A549 (cell line): ENCODE results near the gene TAF9B. TPM values are rescaled to one million over a fixed set of nuclear protein-coding genes. Genes with fewer than 3 reads are reported as not detected.
"Not testable (repeated sequence)": the region's sequence is repeated elsewhere in the genome, so short reads cannot be mapped to it uniquely, and the experiment has no call there.

Source experiments
- ATAC-seq, 2 experiments: fragments of 200-7000 bp in 1 of 2; fragments of >200 bp in 1 of 2; cut with Nextera tagmentation in 1 of 2; cut with Tn5 transposase in 1 of 2; 3 replicates each; pipeline versions ENCODE4 v1.8.0 to v1.9.1; 2018 to 2020; ENCODE audit warnings: mild to moderate bottlenecking in 1 of 2, moderate library complexity in 1 of 2
- CTCF ChIA-PET: fragments of 300-600 bp; sonication (Branson Sonifier 250); formaldehyde crosslinking; extraction: SDS; loops from one replicate; lab custom pipeline; 2021; ENCODE audit warnings: antibody characterized with exemption, inconsistent platforms; lab: Yijun Ruan, JAX
- POLR2A ChIA-PET: fragments of 350-600 bp; formaldehyde crosslinking; extraction: SDS; loops from one replicate; lab custom pipeline; 2021; ENCODE audit warnings: antibody characterized with exemption, inconsistent platforms; lab: Yijun Ruan, JAX
- DNase-seq, 2 experiments: peaks; one replicate each; pipeline versions ENCODE4 v3.0.0 to v3.0.0-alpha.2; 2011 to 2016; ENCODE audit warnings: low read depth in 1 of 2, low spot score in 1 of 2
- FAIRE-seq: peaks from 2 replicates; lab custom pipeline; 2011; peaks lifted over from hg19 to GRCh38; lab: Jason Lieb, UNC
- H3K27ac ChIP-seq, 2 experiments: fragments of >200 bp; sonication (Bioruptor Twin); formaldehyde crosslinking; 3 replicates each; pipeline ENCODE4 v1.5.1; 2016 to 2017
- H3K4me1 ChIP-seq: fragments of >200 bp; sonication (Bioruptor Twin); formaldehyde crosslinking; 3 replicates; pipeline ENCODE4 v1.6.1; 2016
- H3K4me2 ChIP-seq: fragments of >200 bp; sonication (Bioruptor Twin); formaldehyde crosslinking; 3 replicates; pipeline ENCODE4 v1.6.1; 2016
- H3K4me3 ChIP-seq: fragments of >200 bp; sonication (Bioruptor Twin); formaldehyde crosslinking; 3 replicates; pipeline ENCODE4 v1.5.1; 2016
- H3K9me3 ChIP-seq: fragments of >200 bp; sonication (Bioruptor Twin); formaldehyde crosslinking; 3 replicates; pipeline ENCODE4 v1.6.1; 2016
- BHLHE40 ChIP-seq: IDR thresholded peaks from 2 replicates; pipeline ENCODE4 v1.6.1; 2012; ENCODE audit warnings: low read depth, low read length, inconsistent platforms
- CBX2 ChIP-seq: fragments of 200-600 bp; sonication (generic); IDR thresholded peaks from 2 replicates; pipeline ENCODE4 v1.6.1; 2016; ENCODE audit warnings: low read depth, mild to moderate bottlenecking, borderline replicate concordance
- CBX8 ChIP-seq: fragments of 200-600 bp; sonication (generic); IDR thresholded peaks from 2 replicates; pipeline ENCODE4 v1.6.1; 2016
- CHD4 ChIP-seq: fragments of 200-600 bp; sonication (generic); IDR thresholded peaks from 2 replicates; pipeline ENCODE4 v1.6.1; 2016; ENCODE audit warnings: antibody characterized with exemption, mild to moderate bottlenecking, borderline replicate concordance
- EHMT2 ChIP-seq: fragments of 200-600 bp; sonication (generic); IDR thresholded peaks from 2 replicates; pipeline ENCODE4 v1.6.1; 2016; ENCODE audit warnings: antibody characterized with exemption, low read depth, mild to moderate bottlenecking, moderate library complexity
- FOSL2 ChIP-seq, 2 experiments: fragments of 450-650 bp in 1 of 2; fragments of >200 bp in 1 of 2; sonication (Bioruptor Twin) in 1 of 2; formaldehyde crosslinking; IDR thresholded peaks; 2 replicates each; pipeline versions ENCODE4 v1.5.0 to v1.6.1; 2016 to 2020; ENCODE audit warnings: mild to moderate bottlenecking in 1 of 2, moderate library complexity in 1 of 2
- FOXS1 ChIP-seq: fragments of 250-450 bp; sonication (Bioruptor Pico); IDR thresholded peaks from 2 replicates; pipeline ENCODE4 v1.5.0; 2020; ENCODE audit warnings: mild to moderate bottlenecking, moderate library complexity
- GATA3 ChIP-seq: IDR thresholded peaks from 2 replicates; pipeline ENCODE4 v1.6.1; 2012; ENCODE audit warnings: borderline replicate concordance
- HDAC2 ChIP-seq: fragments of 200-600 bp; sonication (generic); IDR thresholded peaks from 2 replicates; pipeline ENCODE4 v1.6.1; 2016
- HES2 ChIP-seq: fragments of >200 bp; sonication (Bioruptor Twin); formaldehyde crosslinking; IDR thresholded peaks from 2 replicates; pipeline ENCODE4 v1.6.1; 2016
- HOXA7 ChIP-seq: fragments of 250-450 bp; sonication (Bioruptor Pico); IDR thresholded peaks from 2 replicates; pipeline ENCODE4 v1.5.0; 2020; ENCODE audit warnings: mild to moderate bottlenecking, moderate library complexity
- HOXB5 ChIP-seq: fragments of 250-450 bp; sonication (Bioruptor Pico); IDR thresholded peaks from 2 replicates; pipeline ENCODE4 v1.5.0; 2020; ENCODE audit warnings: mild to moderate bottlenecking, moderate library complexity
- JUNB ChIP-seq: fragments of >200 bp; sonication (Bioruptor Twin); formaldehyde crosslinking; IDR thresholded peaks from 2 replicates; pipeline ENCODE4 v1.6.1; 2016
- MAFK ChIP-seq: fragments of 450-650 bp; IDR thresholded peaks from 2 replicates; pipeline ENCODE4 v1.6.1; 2014; ENCODE audit not compliant: partially characterized antibody
- MAX ChIP-seq: IDR thresholded peaks from 2 replicates; pipeline ENCODE4 v1.6.1; 2012
- MAZ ChIP-seq: fragments of 150-350 bp; IDR thresholded peaks from 2 replicates; pipeline ENCODE4 v1.6.1; 2014; ENCODE audit warnings: antibody characterized with exemption, low read depth, low read length, borderline replicate concordance
- MYC ChIP-seq: IDR thresholded peaks from 2 replicates; pipeline ENCODE4 v1.6.1; 2012; ENCODE audit warnings: mild to moderate bottlenecking, inconsistent platforms, low read length, improper control_type of control experiment, borderline replicate concordance
- NR3C1 ChIP-seq: fragments of >200 bp; sonication (Bioruptor Twin); formaldehyde crosslinking; IDR thresholded peaks from 3 replicates; pipeline ENCODE4 v1.6.1; 2017
- POLR2AphosphoS2 ChIP-seq: conservative IDR thresholded peaks from 2 replicates; pipeline ENCODE4 v1.6.1; 2012; ENCODE audit warnings: low read length, improper control_type of control experiment, inconsistent platforms
- RFX5 ChIP-seq: fragments of 450-650 bp; IDR thresholded peaks from 2 replicates; pipeline ENCODE4 v1.7.1; 2014; ENCODE audit warnings: antibody characterized with exemption, mild to moderate bottlenecking, moderate library complexity
- SMC3 ChIP-seq: fragments of >200 bp; sonication (Bioruptor Twin); formaldehyde crosslinking; IDR thresholded peaks from 3 replicates; pipeline ENCODE4 v1.6.1; 2018; ENCODE audit warnings: inconsistent platforms
- SREBF2 ChIP-seq: fragments of 450-650 bp; IDR thresholded peaks from 2 replicates; pipeline ENCODE4 v1.6.1; 2014; ENCODE audit warnings: mild to moderate bottlenecking, moderate library complexity
- TFCP2L1 ChIP-seq: fragments of 250-450 bp; sonication (Bioruptor Pico); IDR thresholded peaks from 2 replicates; pipeline ENCODE4 v1.5.0; 2021; ENCODE audit warnings: mild to moderate bottlenecking
- TP53 ChIP-seq: fragments of 250-450 bp; sonication (Bioruptor Pico); IDR thresholded peaks from 2 replicates; pipeline ENCODE4 v1.5.0; 2021; ENCODE audit warnings: mild to moderate bottlenecking, moderate library complexity
- USF2 ChIP-seq: fragments of 450-650 bp; IDR thresholded peaks from 2 replicates; pipeline ENCODE4 v1.6.1; 2014; ENCODE audit warnings: antibody characterized with exemption
- ZC3H11A ChIP-seq: fragments of 450-650 bp; IDR thresholded peaks from 2 replicates; pipeline ENCODE4 v1.6.1; 2014; ENCODE audit warnings: antibody characterized with exemption, mild to moderate bottlenecking
- WGBS: methylation state at CpG from one replicate; pipeline ENCODE4 v1.1.6; 2017; ENCODE audit errors: missing lambda C conversion rate; 5-methylcytosine and 5-hydroxymethylcytosine counted together
- polyA plus RNA-seq, 4 experiments: library from polyadenylated mRNA; depleted of rRNA in 3 of 4; stranded (reverse); fragments of >200 nt; fragmentation: RNase III in 1 of 4; extraction: RNeasy Plus Mini Kit Qiagen cat#74134 plus additional on column Dnase treatment in 1 of 4; gene quantifications; 2 replicates in 3 of 4; 3 replicates in 1 of 4; pipeline ENCODE4 v1.2.3, GENCODE V29; 2011 to 2017

TAF9B gene
- polyA plus RNA-seq, 2 of the 4 experiments (the other 2 are of a cell fraction) = 14.5 to 43.4 TPM

- ChIA-PET POLR2A (no interaction called here), CTCF (no interaction called here)
- no peak overlapping the region for H3K4me2 ChIP-seq
- no peaks in the 10 kb centered on the region for H3K4me1 ChIP-seq
- ATAC-seq = no peak
- no peak for TF ChIP-seq HOXA7 (CRISPR knock-in tag)
- no peak for TF ChIP-seq HDAC2
- no peak for TF ChIP-seq GATA3
- no peak for TF ChIP-seq BHLHE40
- no peak for TF ChIP-seq NR3C1
- H3K9me3 ChIP-seq = no peaks in the 10 kb centered on the region
- 51% methylated on average over 7 of the region's 7 CpGs for WGBS
- peak; percentile 32 for FAIRE-seq
- no peak overlapping the region for H3K4me3 ChIP-seq
- H3K27ac ChIP-seq = no peak overlapping the region
- DNase-seq = no peak
Observed at GRCh38 chrX:78182881-78183280, 43.4 kb upstream of the TAF9B start.

- TF ChIP-seq CBX8 = no peak
- no peak for TF ChIP-seq ZC3H11A
- no peak for TF ChIP-seq TP53 (CRISPR knock-in tag)
- TF ChIP-seq NR3C1 = no peak
- no peak for TF ChIP-seq FOSL2 (IDR thresholded peaks at IDR 0.05)
- no peak for TF ChIP-seq FOSL2 (CRISPR knock-in tag; IDR thresholded peaks at IDR 0.05)
- no peak for TF ChIP-seq HES2
- TF ChIP-seq JUNB = no peak
- no peak for TF ChIP-seq CHD4
- no peak for TF ChIP-seq FOXS1 (CRISPR knock-in tag)
- no peak for TF ChIP-seq BHLHE40
- TF ChIP-seq MAZ = no peak
- no peak for TF ChIP-seq RFX5
- TF ChIP-seq MAFK = no peak
- no peak for TF ChIP-seq SMC3
- no peak for TF ChIP-seq HOXA7 (CRISPR knock-in tag)
- no peak for TF ChIP-seq MAX
- no peaks in the 10 kb centered on the region for H3K9me3 ChIP-seq
- no peak overlapping the region for H3K4me3 ChIP-seq
- no peak for ATAC-seq
- no peak overlapping the region for H3K4me2 ChIP-seq
- H3K4me1 ChIP-seq = no peaks in the 10 kb centered on the region
- no peak for DNase-seq
- no peak overlapping the region for H3K27ac ChIP-seq
- ChIA-PET POLR2A (no interaction called here), CTCF (interaction anchor here (0.6 kb wide), 1 partner anchor 210 kb away, joined by 3 read pairs; no protein-coding TSS in a partner anchor)
- FAIRE-seq = no peak
Observed at GRCh38 chrX:78181307-78181706, 41.9 kb upstream of the TAF9B start.

- no peak for TF ChIP-seq MYC
- TF ChIP-seq SREBF2 = no peak
- no peak for TF ChIP-seq CBX2
- TF ChIP-seq MAX = no peak
- TF ChIP-seq HDAC2 = no peak
- no peak for TF ChIP-seq TP53 (CRISPR knock-in tag)
- no peak for TF ChIP-seq POLR2AphosphoS2
- no peak for TF ChIP-seq TFCP2L1
- no peak for TF ChIP-seq JUNB
- no peak for TF ChIP-seq BHLHE40
- ATAC-seq = no peak
- Histone ChIP-seq H3K27ac (no peak overlapping the region), H3K4me2 (no peak overlapping the region), H3K4me1 (no peaks in the 10 kb centered on the region), H3K9me3 (no peaks in the 10 kb centered on the region), H3K4me3 (no peak overlapping the region)
- no peak for DNase-seq
- ChIA-PET POLR2A (no interaction called here), CTCF (no interaction called here)
- no peak for FAIRE-seq
Observed at GRCh38 chrX:78168065-78168464, 28.6 kb upstream of the TAF9B start.

GRCh38 chrX:78165425-78165824 lies 26.0 kb upstream of the TAF9B start:
- no peak overlapping the region for H3K4me2 ChIP-seq
- ATAC-seq (no peak), FAIRE-seq (peak; percentile 97)
- TF ChIP-seq HOXB5 (CRISPR knock-in tag) (no peak), CBX8 (no peak), USF2 (no peak), EHMT2 (no peak)
- TF ChIP-seq, all 56 proteins: peak for 0
- Histone ChIP-seq H3K9me3 (no peaks in the 10 kb centered on the region), H3K4me1 (no peaks in the 10 kb centered on the region), H3K27ac (no peak overlapping the region), H3K4me3 (no peak overlapping the region)
- ChIA-PET POLR2A (no interaction called here), CTCF (no interaction called here)
- no peak for DNase-seq
- WGBS = 25% methylated on average over 1 of the region's 1 CpG

GRCh38 chrX:78163175-78163574 lies 23.7 kb upstream of the TAF9B start:
- 45% methylated on average over 4 of the region's 4 CpGs for WGBS
- H3K9me3 ChIP-seq, DNase-seq, H3K4me1 ChIP-seq, FAIRE-seq, H3K4me2 ChIP-seq, H3K27ac ChIP-seq, CTCF ChIA-PET, ATAC-seq, POLR2A ChIA-PET, H3K4me3 ChIP-seq: not testable (repeated sequence)

- FAIRE-seq, CTCF ChIA-PET, POLR2A ChIA-PET, H3K4me3 ChIP-seq, ATAC-seq, H3K27ac ChIP-seq, DNase-seq, H3K4me1 ChIP-seq, H3K9me3 ChIP-seq, H3K4me2 ChIP-seq: not testable (repeated sequence)
- 53% methylated on average over 4 of the region's 4 CpGs for WGBS
Observed at GRCh38 chrX:78160711-78161110, 21.3 kb upstream of the TAF9B start.
